Mucosa of stomach (tissue), 1 donor: ENCODE results near the gene BRINP3.
"Not testable (repeated sequence)": the region's sequence is repeated elsewhere in the genome, so short reads cannot be mapped to it uniquely, and the experiment has no call there.

Source experiments
- H3K27me3 ChIP-seq: one replicate; pipeline ENCODE4 v1.7.0; 2013; ENCODE audit warnings: mild to moderate bottlenecking, low read length; ENCODE audit not compliant: control insufficient read depth, insufficient read depth
- H3K36me3 ChIP-seq: one replicate; pipeline ENCODE4 v1.7.0; 2013; ENCODE audit warnings: low read length; ENCODE audit not compliant: control insufficient read depth, insufficient read depth
- H3K4me1 ChIP-seq: one replicate; pipeline ENCODE4 v1.7.0; 2013; ENCODE audit warnings: mild to moderate bottlenecking, low read length; ENCODE audit not compliant: control insufficient read depth, insufficient read depth
- H3K4me3 ChIP-seq: one replicate; pipeline ENCODE4 v1.7.0; 2013; ENCODE audit warnings: low read length
- H3K9ac ChIP-seq: one replicate; pipeline ENCODE4 v1.7.0; 2013; ENCODE audit warnings: mild to moderate bottlenecking, low read length, moderate library complexity
- H3K9me3 ChIP-seq: one replicate; pipeline ENCODE4 v1.7.0; 2013; ENCODE audit warnings: mild to moderate bottlenecking, low read length, moderate library complexity; ENCODE audit not compliant: control insufficient read depth
- donor health status: Pancreatic carcinoma.

BRINP3 gene

DNA sequence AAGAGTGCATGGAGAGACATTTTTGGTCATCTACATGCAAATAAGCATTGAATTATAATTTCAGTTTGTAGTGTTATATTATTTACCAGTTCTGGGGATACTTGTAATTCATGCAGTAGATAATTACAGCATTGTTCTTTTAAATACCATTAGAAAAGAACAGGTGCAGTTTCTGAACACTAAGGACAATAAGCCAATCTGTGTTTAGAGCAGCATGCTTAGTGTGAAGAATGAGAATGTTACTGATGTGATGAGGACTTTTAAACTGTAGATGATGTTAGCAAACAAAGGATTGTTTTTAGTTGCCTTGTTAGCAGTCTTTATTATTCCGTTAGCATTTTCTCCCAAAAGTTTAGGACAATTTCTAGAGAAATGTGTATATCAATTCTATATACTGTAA lies 348.3 kb downstream of the BRINP3 start:
- Histone ChIP-seq H3K4me1 (no peaks in the 10 kb centered on the region), H3K36me3 (no peaks in the 10 kb centered on the region), H3K9me3 (no peaks in the 10 kb centered on the region), H3K9ac (no peak overlapping the region), H3K4me3 (no peak overlapping the region), H3K27me3 (no peaks in the 10 kb centered on the region)

DNA sequence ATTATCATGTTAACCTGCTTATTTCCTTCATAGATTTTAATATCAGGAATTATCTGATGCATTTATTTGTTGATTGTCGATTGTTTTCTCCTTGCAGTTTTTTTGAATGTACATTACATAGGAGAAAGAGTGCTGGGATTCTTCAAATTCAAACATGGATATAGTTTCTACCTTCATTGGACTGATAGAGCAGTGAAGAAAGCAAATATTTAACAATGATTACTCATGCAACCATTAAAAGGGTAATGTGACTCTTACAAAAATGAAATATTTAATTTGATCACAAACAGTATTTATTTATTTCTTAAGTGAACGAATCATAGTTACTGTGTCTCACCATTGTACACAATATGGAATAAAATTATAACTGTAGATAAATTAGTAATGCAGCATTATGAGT lies 350.9 kb downstream of the BRINP3 start:
- H3K4me3 ChIP-seq, result no peak overlapping the region
- no peaks in the 10 kb centered on the region for H3K36me3 ChIP-seq
- no peaks in the 10 kb centered on the region for H3K4me1 ChIP-seq
- H3K9ac ChIP-seq, result no peak overlapping the region
- no peaks in the 10 kb centered on the region for H3K27me3 ChIP-seq
- H3K9me3 ChIP-seq, result no peaks in the 10 kb centered on the region

DNA sequence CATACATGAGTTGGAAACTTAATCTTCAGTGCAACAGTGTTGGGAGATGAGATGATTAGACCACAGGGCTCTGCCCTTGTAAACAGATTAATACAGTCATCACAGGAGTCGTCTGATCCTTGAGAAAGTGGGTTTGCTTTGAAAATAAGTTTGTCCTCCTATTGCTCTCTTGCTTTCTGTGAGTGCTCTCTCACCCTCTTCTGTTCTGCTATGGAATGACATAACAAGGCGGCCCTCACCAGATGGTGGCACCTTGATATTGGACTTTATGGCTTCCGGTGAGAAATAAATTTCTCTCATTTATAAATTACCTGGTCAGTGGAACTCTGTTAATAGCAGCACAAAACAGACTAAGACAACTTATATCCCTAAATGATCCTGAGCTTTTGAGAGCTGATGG lies 353.6 kb downstream of the BRINP3 start:
- no peak overlapping the region for H3K9ac ChIP-seq
- no peaks in the 10 kb centered on the region for H3K4me1 ChIP-seq
- H3K9me3 ChIP-seq, result no peaks in the 10 kb centered on the region
- H3K36me3 ChIP-seq, result no peaks in the 10 kb centered on the region
- H3K4me3 ChIP-seq, result no peak overlapping the region
- H3K27me3 ChIP-seq, result no peaks in the 10 kb centered on the region

DNA sequence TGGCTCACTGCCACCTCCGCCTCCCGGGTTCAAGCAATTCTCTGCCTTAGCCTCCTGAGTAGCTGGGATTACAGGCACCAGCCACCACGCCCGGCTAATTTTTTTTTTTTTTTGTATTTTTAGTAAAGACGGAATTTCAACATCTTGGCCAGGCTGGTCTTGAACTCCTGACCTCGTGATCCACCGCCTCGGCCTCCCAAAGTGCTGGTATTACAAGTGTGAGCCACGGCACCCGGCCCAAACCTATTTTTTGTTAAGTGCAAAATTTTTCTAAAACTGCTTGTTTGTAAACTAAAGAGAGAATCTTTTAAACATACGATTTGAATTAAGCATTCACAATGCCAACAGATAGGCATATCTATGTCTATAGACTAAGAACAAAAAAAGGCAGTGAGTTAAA lies 357.1 kb downstream of the BRINP3 start:
- H3K9ac ChIP-seq, H3K27me3 ChIP-seq, H3K36me3 ChIP-seq, H3K9me3 ChIP-seq, H3K4me3 ChIP-seq, H3K4me1 ChIP-seq: not testable (repeated sequence)

DNA sequence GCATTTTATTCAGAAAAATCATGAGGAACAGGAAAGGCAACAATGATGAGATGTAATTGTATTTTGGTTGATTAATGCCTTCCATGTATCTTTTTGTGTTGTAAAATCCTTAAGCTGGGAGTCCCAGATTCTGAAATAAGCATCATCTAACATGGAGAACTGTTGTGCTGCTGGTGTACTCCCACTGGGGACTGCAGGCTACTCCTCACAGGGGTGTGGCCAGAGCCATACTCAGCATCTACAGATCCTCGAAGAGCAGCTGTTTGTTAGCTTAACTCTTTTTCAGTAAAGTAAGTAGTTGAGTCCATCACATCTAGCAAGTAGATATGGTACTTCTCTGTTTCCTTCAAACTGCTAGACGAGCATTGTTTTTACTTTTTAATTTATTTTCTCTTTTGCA lies 358.0 kb downstream of the BRINP3 start:
- H3K4me1 ChIP-seq, result no peaks in the 10 kb centered on the region
- H3K9me3 ChIP-seq, result no peaks in the 10 kb centered on the region
- no peak overlapping the region for H3K9ac ChIP-seq
- no peaks in the 10 kb centered on the region for H3K27me3 ChIP-seq
- H3K4me3 ChIP-seq, result no peak overlapping the region
- H3K36me3 ChIP-seq, result no peaks in the 10 kb centered on the region

DNA sequence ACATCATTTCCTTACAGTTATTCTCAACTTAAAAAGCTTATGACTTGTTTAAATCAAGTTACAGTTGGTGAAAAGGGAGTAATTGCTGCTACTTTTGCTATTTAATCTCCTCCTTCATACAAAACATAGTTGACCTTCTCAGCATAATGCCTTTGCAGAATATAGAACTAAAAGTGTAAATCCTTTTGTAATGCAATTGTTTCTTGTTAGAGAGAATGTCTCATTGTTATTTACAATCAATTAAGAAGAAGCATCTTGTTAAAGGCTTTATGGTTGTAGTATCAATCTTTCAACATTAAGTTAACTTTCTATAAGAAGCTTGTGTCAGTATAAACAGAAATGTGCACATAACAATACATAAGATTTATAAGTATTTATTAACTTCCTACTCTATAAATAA lies 360.7 kb downstream of the BRINP3 start:
- H3K9ac ChIP-seq, result no peak overlapping the region
- no peaks in the 10 kb centered on the region for H3K36me3 ChIP-seq
- no peaks in the 10 kb centered on the region for H3K4me1 ChIP-seq
- no peaks in the 10 kb centered on the region for H3K9me3 ChIP-seq
- H3K4me3 ChIP-seq, result no peak overlapping the region
- H3K27me3 ChIP-seq, result no peaks in the 10 kb centered on the region

DNA sequence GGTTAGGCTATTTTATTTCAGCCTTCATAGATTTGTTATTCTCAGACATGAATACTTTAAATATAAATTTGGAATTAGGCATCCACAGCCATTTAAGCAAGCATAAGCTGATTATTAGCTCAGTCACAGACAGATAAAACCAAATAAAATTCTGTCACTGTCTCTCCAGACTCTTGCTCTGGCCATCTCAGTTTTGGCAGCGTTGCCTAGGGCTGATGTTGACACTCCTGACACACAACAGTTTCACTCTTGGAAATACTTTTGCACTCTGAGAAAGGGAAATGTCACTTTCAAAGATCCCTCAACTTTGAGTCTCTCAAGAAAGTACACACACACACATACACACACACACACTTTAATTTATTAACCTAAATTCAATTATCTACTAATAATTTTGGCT lies 372.7 kb downstream of the BRINP3 start:
- Histone ChIP-seq H3K9ac (no peak overlapping the region), H3K9me3 (no peaks in the 10 kb centered on the region), H3K4me3 (no peak overlapping the region), H3K4me1 (no peaks in the 10 kb centered on the region), H3K36me3 (no peaks in the 10 kb centered on the region), H3K27me3 (no peaks in the 10 kb centered on the region)

DNA sequence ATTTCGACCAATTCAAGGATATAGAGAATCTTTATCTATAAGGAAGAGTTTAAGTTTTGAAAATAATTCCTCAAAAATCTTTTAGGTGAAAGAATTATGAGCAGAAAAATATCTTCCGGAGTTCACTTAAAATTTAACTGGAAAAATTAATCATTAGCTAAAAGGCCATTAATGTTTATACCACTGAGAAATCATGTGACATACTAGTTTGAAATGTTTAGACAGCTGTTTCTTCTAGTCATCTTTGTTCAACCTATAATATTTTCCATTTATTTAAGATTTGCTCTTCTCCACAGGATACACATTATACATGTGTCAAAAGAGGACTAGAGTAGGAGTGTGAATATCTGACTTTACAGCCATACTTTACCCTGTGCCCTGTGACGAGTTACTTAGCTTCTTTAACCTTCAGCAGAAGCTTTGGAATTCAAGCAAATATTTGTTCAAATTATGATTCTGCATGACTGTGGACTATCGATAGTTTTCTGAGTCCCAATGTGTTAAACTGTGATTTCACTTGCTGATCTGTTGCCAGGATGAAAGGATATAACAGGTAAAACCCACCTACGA lies 374.8 kb downstream of the BRINP3 start:
- no peak overlapping the region for H3K4me3 ChIP-seq
- H3K36me3 ChIP-seq, result no peaks in the 10 kb centered on the region
- H3K9ac ChIP-seq, result no peak overlapping the region
- H3K9me3 ChIP-seq, result no peaks in the 10 kb centered on the region
- H3K4me1 ChIP-seq, result no peaks in the 10 kb centered on the region
- no peaks in the 10 kb centered on the region for H3K27me3 ChIP-seq

DNA sequence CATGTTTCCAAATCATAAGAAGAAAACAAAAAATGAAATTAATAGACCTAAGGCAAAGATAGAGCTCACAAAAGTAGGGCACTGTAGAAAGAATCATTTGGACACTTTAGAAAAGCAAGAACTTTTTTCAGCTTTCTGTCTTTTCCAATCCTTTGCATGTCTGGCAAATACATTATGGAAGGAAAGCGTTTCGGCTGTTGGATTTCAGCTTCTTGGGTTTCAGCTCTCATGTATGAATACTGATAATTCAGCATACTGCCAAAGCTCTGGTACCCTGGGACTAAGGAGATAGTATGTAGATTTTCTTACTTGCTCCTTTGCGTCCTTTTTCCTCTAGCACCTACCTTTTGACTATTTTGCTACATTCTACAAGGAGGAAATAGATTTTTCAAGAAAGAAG lies 375.9 kb downstream of the BRINP3 start:
- Histone ChIP-seq H3K27me3 (no peaks in the 10 kb centered on the region), H3K36me3 (no peaks in the 10 kb centered on the region), H3K4me3 (no peak overlapping the region), H3K9me3 (no peaks in the 10 kb centered on the region), H3K9ac (no peak overlapping the region), H3K4me1 (no peaks in the 10 kb centered on the region)

DNA sequence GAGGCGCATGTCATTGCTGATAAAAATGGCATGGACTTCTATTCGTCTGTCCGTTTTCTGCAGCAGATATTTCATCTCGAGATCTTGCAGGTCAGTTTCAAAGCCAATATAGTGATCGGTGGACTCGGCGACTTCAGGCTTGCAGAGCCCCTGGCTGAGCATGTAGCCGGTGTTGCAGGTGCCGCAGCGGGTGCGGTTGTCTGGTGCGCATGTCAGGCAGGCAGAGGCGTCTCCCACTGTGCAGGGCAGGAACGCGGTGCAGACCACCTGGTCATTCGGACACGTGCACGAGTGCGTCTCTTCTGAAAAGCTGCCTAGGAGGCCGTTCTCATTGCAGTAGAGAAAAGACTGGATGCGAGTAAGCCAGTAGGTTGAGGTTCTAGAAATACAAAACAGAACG lies 378.9 kb downstream of the BRINP3 start:
- Histone ChIP-seq H3K9ac (no peak overlapping the region), H3K4me3 (no peak overlapping the region), H3K9me3 (no peaks in the 10 kb centered on the region), H3K36me3 (no peaks in the 10 kb centered on the region), H3K27me3 (no peaks in the 10 kb centered on the region), H3K4me1 (no peaks in the 10 kb centered on the region)

DNA sequence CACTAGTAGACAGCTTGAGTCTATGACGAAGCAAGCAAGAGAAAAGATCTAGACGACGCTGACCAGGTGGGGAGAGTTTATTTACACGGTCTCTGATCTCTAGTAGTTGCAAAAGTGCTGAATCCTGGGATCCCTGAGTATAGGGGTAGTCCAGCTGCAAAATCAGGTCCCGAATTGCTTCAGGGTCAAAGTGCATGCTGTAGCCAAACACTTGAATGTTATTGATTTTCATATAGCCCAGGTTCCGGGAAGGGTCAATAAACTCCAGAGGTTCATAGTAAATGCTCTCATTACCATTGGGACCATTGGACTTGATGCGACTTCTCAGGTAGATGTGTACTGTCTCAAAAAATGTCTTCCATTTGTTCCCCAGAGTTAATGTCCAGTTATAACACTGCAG lies 379.6 kb downstream of the BRINP3 start:
- Histone ChIP-seq H3K4me1 (no peaks in the 10 kb centered on the region), H3K36me3 (no peaks in the 10 kb centered on the region), H3K27me3 (no peaks in the 10 kb centered on the region), H3K9ac (no peak overlapping the region), H3K4me3 (no peak overlapping the region), H3K9me3 (no peaks in the 10 kb centered on the region)

DNA sequence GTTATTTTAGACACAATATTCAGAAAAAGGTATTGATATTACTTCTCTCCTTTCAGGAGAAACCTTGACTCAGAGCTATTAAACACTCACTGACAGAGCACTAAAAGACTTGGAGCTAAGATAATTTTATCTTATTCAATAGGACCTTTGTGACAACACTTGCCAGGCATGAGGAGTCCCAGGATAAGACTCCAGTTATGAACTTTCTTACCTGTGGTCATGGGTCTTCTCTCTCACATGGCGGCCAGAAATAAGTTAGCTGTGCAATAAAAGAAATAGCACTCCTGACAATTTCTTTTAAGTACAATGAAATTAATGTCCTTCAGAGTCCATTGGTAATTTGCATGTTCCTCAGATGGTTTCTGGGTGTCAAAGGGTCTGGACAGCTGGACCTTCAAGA lies 382.1 kb downstream of the BRINP3 start:
- H3K9me3 ChIP-seq, result no peaks in the 10 kb centered on the region
- H3K4me1 ChIP-seq, result no peaks in the 10 kb centered on the region
- H3K9ac ChIP-seq, result no peak overlapping the region
- H3K36me3 ChIP-seq, result no peaks in the 10 kb centered on the region
- no peaks in the 10 kb centered on the region for H3K27me3 ChIP-seq
- no peak overlapping the region for H3K4me3 ChIP-seq

DNA sequence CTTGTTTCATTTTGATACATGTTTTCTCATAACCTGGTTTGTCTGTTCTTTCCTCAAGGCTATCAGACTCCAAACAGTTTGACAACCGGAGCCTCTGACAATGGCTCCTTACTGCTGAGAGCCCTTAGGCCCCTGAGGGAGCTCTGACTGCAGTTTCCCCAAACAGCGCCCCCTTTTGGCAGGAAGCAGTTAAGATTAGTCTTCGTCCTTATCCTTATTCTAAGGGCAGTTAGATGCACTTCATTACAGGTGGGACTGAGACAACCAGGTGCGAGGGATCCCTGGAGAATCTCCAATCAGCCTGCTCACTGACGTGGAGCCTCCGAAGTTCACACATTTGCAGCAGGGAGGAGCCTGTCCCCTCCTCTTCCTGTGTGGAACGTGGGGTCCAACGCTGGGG lies 393.1 kb downstream of the BRINP3 start:
- no peaks in the 10 kb centered on the region for H3K9me3 ChIP-seq
- no peaks in the 10 kb centered on the region for H3K4me1 ChIP-seq
- no peaks in the 10 kb centered on the region for H3K27me3 ChIP-seq
- no peaks in the 10 kb centered on the region for H3K36me3 ChIP-seq
- no peak overlapping the region for H3K4me3 ChIP-seq
- no peak overlapping the region for H3K9ac ChIP-seq
